GM10266 (cell line): ENCODE measurements around the gene ADGRL4.

ENCODE experiments used
- DNase-seq: peaks from one replicate; pipeline ENCODE4 v3.0.0; 2012; ENCODE audit errors: extremely low spot score
- TF ChIP-seq, protein P1 (sequence below): IDR thresholded peaks from 2 replicates; pipeline ENCODE4 v1.5.1; 2012; ENCODE audit warnings: mild to moderate bottlenecking, low read depth; ENCODE audit not compliant: control insufficient read depth, insufficient read depth; ENCODE audit errors: missing control alignments

ADGRL4 gene

DNA sequence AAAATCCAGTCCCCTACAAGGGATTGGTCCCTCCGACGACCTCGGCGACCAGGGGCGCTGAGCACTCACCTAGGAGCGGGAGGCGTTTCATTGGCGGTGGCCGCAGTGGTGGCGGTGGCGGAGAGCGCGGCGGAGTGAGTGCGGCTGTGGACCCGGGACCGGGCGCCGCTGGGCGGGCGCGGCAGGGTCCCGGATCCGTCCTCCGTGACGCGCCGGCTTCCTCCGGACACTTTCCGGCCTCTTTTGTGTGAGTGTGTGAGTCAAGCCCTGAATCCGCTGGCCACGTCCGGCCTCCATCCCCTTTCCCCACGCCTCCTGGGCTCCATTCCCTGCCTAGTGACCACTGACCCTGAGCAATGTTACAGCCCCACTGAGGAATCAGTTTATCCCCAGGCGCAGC lies at the start of gene ADGRL4:
Gene ADGRL4, minus strand, starts transcription at position 167 of the 400 bp plus-strand sequence. Its CDS starts 76 bp downstream, at position 91.
- DNase-seq = no peak
- TF ChIP-seq, protein P1, sequence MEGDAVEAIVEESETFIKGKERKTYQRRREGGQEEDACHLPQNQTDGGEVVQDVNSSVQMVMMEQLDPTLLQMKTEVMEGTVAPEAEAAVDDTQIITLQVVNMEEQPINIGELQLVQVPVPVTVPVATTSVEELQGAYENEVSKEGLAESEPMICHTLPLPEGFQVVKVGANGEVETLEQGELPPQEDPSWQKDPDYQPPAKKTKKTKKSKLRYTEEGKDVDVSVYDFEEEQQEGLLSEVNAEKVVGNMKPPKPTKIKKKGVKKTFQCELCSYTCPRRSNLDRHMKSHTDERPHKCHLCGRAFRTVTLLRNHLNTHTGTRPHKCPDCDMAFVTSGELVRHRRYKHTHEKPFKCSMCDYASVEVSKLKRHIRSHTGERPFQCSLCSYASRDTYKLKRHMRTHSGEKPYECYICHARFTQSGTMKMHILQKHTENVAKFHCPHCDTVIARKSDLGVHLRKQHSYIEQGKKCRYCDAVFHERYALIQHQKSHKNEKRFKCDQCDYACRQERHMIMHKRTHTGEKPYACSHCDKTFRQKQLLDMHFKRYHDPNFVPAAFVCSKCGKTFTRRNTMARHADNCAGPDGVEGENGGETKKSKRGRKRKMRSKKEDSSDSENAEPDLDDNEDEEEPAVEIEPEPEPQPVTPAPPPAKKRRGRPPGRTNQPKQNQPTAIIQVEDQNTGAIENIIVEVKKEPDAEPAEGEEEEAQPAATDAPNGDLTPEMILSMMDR = no peak

DNA sequence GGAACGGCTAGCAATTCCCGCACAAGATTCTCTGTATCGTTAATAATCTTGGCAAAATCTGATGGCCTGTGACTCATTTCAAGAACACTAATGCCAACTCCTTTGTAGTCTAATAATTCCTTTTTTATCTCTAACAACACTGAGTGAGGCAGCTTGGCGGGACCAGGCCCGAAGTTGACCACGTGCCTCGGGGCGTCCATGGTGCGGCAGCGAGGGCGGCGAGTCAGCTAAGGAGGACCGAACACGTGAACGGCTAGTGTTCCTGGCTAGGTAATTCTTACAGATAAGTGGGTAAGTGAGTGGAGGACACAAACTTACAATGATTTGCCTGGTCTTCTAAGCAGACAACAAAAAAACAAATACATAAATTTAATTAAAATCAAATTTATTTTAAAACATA lies 49.3 kb upstream of the ADGRL4 start:
- TF ChIP-seq, protein P1 = no peak
- no peak for DNase-seq

DNA sequence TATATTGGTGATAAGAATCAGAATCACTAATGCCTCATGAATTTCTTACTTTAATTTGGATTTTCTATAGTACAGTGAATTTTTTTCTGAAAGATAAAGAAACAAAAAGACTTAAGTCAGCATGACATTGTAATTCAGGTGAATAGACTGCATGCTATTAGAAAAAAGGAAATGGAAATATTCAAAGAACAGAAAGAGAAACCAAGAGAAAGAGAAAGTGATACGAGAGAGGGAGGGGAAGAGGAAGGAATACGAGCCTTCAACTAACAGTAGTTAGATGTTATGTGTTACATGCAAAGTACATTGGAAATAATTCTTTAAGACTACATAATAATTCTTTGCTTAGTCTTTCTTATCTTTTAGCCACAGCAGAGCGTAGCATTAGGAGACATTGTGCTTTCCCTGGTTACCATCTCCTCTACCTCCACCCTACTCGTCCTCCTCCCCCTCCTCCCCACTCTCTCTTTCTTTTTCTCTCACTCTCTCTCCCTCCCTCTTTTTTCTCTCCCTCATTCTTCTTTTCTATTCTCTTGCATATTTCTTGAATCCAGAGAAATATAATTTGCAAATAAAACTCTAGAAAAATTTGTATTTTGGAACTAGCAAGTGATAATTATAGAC lies 46.4 kb upstream of the ADGRL4 start:
- DNase-seq = peak; percentile 14
- TF ChIP-seq, protein P1 = no peak

DNA sequence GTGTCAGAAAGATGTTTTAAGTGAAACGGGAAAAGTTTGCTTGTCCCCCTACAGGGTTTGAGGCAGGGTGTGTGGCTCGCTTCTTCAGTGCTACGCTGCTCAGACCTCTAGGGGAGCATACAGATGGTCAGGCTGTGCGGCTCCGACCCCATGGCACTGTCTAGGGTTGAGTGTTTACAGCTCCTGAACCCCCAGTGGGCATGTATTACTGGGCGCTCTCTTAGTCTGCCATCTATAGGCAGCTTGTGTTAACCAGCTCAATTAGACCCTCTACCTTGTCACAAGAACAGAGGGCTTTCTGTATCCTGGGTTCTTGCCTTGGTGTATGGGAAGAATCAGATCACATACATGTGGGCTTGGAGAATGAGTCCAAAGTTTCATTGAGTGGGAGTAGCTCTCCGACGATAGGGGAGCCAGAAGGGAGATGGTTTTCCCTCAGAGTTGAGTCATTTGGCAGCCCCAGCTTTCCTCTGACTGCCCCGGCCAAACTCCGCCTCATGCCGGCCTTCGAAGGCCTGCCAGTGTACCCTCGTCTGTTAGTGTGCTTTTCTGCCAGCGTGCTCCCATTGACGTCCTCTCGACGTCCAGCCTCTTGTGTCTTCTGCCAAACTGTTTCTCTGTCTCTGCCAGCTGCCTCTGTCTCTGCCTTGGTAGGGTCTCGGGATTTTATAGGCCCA lies 38.6 kb upstream of the ADGRL4 start:
- TF ChIP-seq, protein P1 = peak; percentile 33
- DNase-seq = no peak

DNA sequence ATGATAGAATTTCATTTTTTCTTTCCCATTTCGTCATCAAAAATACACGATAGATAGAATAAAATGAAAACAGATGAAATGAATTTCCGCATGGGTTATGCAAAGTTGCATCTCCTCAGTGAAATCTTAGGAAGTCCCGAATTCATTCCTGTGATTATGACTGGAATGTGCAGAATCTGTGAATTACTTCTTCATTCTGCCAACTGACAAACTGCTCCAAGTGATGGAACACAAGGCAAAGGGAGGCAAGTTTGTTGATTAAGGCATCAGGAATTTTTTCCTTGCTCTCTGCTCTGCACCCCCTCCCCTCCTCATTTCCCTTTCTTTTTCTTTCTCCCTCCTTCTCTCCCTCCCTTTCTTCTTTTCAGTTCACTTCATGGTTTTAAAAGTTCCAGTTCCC lies 37.0 kb upstream of the ADGRL4 start:
- TF ChIP-seq, protein P1 = no peak
- DNase-seq = no peak

DNA sequence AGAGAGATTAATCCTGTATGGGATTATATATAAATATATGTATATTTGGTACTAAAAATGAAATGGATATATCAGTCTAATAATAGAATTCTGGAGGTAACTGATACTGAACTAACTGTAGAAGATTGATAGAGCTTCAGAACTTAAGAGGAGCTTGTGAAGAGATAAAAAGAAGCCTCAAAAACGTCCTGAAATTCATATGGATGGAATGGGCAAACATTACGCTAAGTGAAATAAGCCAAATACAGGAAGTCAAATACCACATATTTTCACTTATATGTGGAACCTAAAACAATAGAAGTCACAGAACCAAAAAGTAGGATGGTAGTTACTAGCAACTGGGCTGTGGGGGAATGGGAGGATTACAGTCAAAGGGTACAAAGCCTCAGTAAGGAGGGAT lies 36.0 kb upstream of the ADGRL4 start:
- no peak for DNase-seq
- TF ChIP-seq, protein P1 = no peak

DNA sequence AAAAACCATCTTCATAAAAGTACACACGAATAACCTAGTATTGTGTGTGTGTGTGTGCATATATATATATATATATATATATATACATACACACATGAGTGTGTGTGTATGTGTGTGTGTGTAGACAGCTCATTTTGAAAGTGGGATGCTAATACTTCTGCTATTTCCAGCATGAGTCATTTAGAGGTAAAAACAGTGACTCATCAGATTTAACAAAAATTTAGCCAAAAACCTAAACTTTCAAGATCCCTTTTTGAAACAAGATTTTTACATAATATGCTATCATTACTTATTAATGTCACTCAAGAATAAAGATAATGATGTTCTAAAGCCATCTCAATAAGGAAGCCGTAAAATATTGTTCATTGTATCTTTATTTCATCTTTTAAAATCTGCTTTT lies 35.6 kb upstream of the ADGRL4 start:
- TF ChIP-seq, protein P1 = no peak
- peak; percentile 5 for DNase-seq
